ENCODE data around the gene FRRS1.

GRCh38 chr1:99681583-99681982 is 84.9 kb downstream of the FRRS1 start:
- TF ChIP-seq CTCF (IDR thresholded peaks at IDR 0.05) (no peak), POLR2A (IDR thresholded peaks at IDR 0.05) (no peak)
